H1 (cell line): ENCODE results near the gene CHRNA4. TPM values are rescaled to one million over a fixed set of nuclear protein-coding genes. Genes with fewer than 3 reads are reported as not detected.

Experiments used
- NRF1 ChIP-seq: IDR thresholded peaks from 2 replicates; pipeline ENCODE4 v1.6.1; 2011; ENCODE audit warnings: mild to moderate bottlenecking, low read depth, low read length, improper control_type of control experiment
- PHF8 ChIP-seq: fragments of 200-600 bp; sonication (generic); conservative IDR thresholded peaks from 2 replicates; pipeline ENCODE4 v1.7.1; 2012; ENCODE audit warnings: low read depth, mild to moderate bottlenecking, inconsistent platforms, low read length, moderate library complexity
- polyA plus RNA-seq, 7 experiments: library from polyadenylated mRNA; depleted of rRNA in 3 of 7; stranded (reverse) in 5 of 7; unstranded in 2 of 7; fragments of >200 nt in 5 of 7; fragments of 200-250 nt in 2 of 7; gene quantifications; 1 replicate in 5 of 7; 2 replicates in 1 of 7; 4 replicates in 1 of 7; pipeline versions ENCODE4 v1.2.1 to v1.2.3, GENCODE V29; 2011 to 2013; ENCODE audit warnings: missing spikeins in 2 of 7, mixed read lengths in 2 of 7
- total RNA-seq: library from RNA; stranded (reverse); fragmentation: NEBNext Ultra II Directional; extraction: Animal tissue kit (Norgen Biotek cat#: 25700); gene quantifications from 2 replicates; pipeline ENCODE4 v1.2.1, GENCODE V29; 2021
- TF ChIP-seq, protein P1 (sequence below): IDR thresholded peaks from 2 replicates; pipeline ENCODE4 v1.6.1; 2012; ENCODE audit warnings: low read length, inconsistent platforms

CHRNA4 gene
- total and polyA plus RNA-seq, 2 of the 8 experiments (the other 6 are each of a cell fraction or from before 2014, with no cell fraction given), result 4.3 to 5.7 TPM

DNA sequence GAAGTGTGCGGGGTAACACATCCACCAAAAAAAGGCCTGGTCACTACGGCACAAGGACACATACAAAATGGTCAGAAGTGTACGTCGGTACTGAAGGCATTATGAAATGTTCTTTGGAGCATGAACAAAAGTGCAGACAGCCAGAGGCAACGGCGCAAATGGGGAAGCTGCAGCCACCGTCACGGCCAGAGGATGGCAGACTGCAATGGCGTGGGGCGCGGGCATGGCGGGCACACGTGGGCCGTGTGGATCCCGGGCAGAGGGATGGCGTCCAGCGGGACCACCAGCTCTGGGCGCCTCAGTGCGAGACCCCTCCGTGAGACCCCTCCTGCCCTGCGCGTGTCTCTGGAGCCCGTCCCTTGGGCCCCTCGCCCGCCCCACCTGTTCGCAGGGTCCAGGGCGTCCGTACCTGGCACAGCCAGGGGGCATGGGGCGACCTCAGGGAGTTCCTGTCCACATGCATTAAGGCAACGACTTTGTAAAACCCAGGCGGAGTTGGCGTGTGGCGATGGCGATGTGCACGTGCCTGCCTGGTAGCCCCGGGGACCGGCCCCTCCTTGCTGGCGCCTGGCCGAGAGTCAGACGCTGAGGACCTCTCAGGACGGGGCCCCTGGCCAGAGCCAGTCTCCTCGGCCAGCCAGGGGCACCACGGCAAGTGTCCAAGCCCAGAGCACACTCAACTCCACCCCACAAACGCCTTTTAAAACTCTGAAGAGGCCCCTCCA lies 39.5 kb upstream of the CHRNA4 start (continued):
- TF ChIP-seq, protein P1, sequence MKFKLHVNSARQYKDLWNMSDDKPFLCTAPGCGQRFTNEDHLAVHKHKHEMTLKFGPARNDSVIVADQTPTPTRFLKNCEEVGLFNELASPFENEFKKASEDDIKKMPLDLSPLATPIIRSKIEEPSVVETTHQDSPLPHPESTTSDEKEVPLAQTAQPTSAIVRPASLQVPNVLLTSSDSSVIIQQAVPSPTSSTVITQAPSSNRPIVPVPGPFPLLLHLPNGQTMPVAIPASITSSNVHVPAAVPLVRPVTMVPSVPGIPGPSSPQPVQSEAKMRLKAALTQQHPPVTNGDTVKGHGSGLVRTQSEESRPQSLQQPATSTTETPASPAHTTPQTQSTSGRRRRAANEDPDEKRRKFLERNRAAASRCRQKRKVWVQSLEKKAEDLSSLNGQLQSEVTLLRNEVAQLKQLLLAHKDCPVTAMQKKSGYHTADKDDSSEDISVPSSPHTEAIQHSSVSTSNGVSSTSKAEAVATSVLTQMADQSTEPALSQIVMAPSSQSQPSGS, result no peak
- TF ChIP-seq NRF1 (no peak), PHF8 (no peak)
- TF ChIP-seq, all 59 proteins: peak for 0
